GM12891 (cell line): ENCODE results near the gene NEDD4L.
A peak's percentile ranks its signal among the peaks of the same experiment; 100 is the strongest.

Source experiments
- DNase-seq: peaks from one replicate; pipeline ENCODE4 v3.0.0; 2011; ENCODE audit warnings: low spot score; ENCODE audit not compliant: insufficient read length
- FAIRE-seq: peaks from 2 replicates; lab custom pipeline; 2011; peaks lifted over from hg19 to GRCh38; lab: Jason Lieb, UNC
- PAX5 ChIP-seq: IDR thresholded peaks from 2 replicates; pipeline ENCODE4 v1.6.1; 2011; ENCODE audit warnings: low read length, moderate library complexity, mild to moderate bottlenecking; ENCODE audit not compliant: insufficient read depth, severe bottlenecking
- POLR2A ChIP-seq: IDR thresholded peaks from 2 replicates; pipeline ENCODE4 v1.6.1; 2011; ENCODE audit warnings: low read depth, low read length, control low read depth
- POLR2AphosphoS5 ChIP-seq: IDR thresholded peaks from 2 replicates; pipeline ENCODE4 v1.6.1; 2011; ENCODE audit warnings: low read depth, low read length, control low read depth
- POU2F2 ChIP-seq: IDR thresholded peaks from 2 replicates; pipeline ENCODE4 v1.6.1; 2011; ENCODE audit warnings: low read depth, mild to moderate bottlenecking, control low read depth, low read length, moderate library complexity
- SPI1 ChIP-seq: IDR thresholded peaks from 2 replicates; pipeline ENCODE4 v1.6.1; 2011; ENCODE audit warnings: low read depth, low read length, control low read depth
- TAF1 ChIP-seq: IDR thresholded peaks from 2 replicates; pipeline ENCODE4 v1.6.1; 2011; ENCODE audit warnings: low read depth, low read length, control low read depth

The NEDD4L gene

DNA sequence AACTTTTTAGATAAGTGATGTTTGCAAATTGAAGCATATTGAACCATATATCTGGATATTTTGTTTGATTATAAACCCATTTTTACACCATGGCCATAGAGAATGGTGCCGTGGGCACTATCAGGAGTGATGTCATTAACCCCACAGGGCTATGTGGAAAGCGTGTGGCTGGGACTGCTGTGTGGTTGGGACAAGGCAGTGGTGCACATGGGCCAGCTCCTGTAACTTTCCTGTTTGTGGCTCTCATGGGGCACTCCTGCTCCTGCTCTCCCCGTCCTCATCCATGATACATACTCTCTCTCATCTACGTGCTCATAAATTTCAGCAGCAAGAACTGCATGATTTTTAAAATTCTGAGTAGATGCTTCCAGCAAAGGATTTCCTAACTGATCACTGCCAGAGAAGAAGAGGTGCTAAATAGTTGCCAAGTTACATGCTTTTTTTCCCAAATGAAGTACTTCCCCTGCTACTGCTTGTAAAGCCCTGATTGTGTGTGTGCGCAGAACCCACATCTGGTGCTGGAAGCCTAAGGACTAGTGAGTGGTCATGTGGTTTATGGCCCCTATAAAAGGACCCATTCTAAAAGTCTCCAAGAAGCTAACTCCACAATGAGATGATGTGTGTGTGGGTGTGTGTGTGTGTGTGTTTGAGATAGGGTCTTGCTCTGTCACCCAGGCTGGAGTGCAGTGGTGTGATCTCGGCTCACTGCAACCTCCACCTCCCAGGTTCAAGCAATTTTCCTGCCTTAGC is 240.8 kb downstream of the NEDD4L start:
- DNase-seq (no peak), FAIRE-seq (no peak)
- TF ChIP-seq PAX5: no peak
- no peak for TF ChIP-seq POLR2A
- no peak for TF ChIP-seq TAF1
- TF ChIP-seq POU2F2: no peak
- no peak for TF ChIP-seq SPI1
- TF ChIP-seq POLR2AphosphoS5: no peak

DNA sequence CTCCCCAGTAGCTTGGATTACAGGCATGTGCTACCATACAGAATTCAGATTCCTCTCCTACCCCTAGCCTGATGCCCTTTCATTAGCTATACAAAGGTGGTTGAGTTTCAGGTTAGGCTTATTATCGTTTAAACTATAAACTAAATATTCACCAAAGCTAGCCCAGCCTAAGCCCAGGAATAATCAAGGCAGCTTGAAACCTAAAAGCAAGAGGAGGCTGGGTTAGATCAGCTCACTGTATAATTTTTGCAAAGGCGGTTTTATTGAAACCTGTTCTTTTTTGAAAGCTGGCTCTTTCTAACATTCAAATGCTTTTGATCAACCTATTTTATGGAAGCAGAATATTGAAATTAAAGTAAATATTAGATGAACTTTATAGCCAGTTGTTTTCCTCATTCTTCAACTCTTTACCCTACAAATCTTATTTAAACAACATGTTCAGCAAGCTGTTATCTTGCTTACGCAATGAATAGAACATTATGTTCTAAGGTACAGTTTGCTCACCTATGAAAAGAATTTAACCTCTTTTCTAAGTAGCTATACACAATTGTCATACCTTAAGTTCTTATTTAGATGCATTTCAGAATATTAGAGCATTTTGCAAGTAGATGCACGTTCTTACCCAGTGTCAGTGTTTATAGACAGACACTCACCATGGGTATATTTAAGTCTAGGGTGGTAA is 241.6 kb downstream of the NEDD4L start:
- TF ChIP-seq SPI1: no peak
- no peak for TF ChIP-seq TAF1
- no peak for TF ChIP-seq PAX5
- no peak for TF ChIP-seq POLR2A
- FAIRE-seq (no peak), DNase-seq (no peak)

GRCh38 chr18:58286632-58287352 is 242.8 kb downstream of the NEDD4L start:
- FAIRE-seq (peak; percentile 33), DNase-seq (no peak)
- TF ChIP-seq TAF1: no peak
- no peak for TF ChIP-seq POLR2AphosphoS5
- TF ChIP-seq SPI1: no peak
- no peak for TF ChIP-seq POU2F2
- TF ChIP-seq POLR2A: no peak
- no peak for TF ChIP-seq PAX5

DNA sequence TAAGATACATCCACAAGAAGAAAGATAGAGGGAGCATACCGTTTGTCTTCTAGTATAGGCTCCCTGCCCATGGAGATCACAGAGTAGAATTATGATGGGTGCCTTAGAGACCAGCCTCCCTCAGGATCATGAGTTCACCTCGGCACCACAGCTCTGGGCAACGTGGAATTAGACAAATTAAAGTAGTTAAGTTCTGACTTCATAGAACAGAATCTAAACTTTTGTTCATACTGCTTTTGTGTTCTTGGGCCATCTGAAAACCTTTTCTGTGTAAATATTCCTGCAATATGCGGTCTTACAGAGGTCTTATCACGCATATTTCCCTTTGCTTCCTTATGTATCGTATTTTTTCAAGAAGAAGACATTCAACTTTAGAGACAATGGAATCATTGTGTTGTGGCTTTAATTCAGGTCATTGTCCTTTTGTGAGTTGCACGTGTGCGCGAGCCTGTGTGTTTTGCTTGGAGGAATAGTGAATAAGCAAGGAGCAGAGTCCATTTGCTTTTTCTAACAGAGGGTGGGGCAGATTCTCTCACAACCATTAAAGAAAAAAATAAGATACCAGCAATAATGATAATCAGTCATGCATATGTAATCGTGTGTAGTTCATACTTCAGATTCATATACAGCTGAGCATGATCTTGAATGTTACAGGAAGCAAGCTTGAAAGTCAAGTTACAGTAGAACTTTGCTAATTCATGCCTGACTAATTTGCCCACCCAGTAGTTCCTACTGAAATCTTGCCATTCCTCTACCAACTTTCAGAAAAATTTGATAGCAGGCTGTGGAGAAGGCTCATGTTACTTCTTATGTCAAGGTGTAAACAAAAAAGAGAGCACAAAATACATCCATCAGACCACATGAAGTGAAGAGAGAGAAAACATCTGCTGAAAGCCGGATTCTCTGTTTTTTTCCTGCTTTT is 243.6 kb downstream of the NEDD4L start:
- TF ChIP-seq SPI1: no peak
- no peak for TF ChIP-seq POU2F2
- no peak for TF ChIP-seq POLR2AphosphoS5
- FAIRE-seq (peak; percentile 82), DNase-seq (no peak)

DNA sequence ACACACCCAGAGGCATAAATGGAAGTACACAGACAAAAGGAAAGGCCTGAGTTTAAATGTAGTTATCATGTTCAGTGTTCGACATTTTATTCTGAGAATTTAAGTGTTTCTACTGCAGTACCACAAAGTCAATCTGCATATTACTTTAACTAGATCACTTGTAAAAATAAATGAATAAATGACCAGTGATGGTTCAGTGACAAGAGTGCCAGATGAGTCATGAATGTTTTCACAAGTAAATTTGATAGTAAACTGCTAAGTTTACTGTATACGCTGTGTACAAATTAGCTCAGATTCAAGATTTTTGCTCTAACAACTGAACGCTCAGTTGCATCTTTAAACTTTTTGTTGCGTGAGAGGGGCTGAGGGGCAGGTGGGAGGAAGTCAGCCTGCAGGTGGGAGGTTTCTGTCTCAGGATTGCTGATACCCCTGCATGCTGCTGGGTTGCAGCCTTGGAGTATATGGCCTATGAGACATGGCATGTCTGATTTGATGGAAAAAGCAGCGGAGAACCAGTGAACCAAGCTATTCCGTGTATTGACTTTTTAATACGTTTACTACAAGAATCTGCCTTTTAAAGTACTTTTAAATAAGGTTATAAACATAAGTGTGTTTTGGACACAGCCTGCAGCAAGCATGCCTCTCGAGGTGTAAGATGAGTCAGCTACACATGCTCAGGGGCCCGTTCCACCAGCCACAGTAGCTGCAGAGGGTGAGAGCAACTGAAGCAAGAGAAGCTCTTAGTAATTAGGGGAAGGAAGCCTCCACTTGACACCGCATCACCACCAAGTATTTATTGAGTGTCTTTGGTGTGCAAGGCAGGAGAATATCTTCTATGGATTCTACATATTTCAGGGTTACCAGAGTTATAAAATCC is 245.1 kb downstream of the NEDD4L start:
- TF ChIP-seq POLR2A (no peak), POLR2AphosphoS5 (no peak), POU2F2 (0 out of 2 replicates have a peak, but pooled peaks have one; percentile 0), SPI1 (peak; percentile 80), TAF1 (no peak), PAX5 (no peak)
- FAIRE-seq: peak; percentile 96
- DNase-seq: peak; percentile 39

- no peak for DNase-seq
- no peak for TF ChIP-seq POU2F2
- no peak for TF ChIP-seq PAX5
- TF ChIP-seq SPI1: no peak
- no peak for TF ChIP-seq POLR2A
- no peak for TF ChIP-seq TAF1
- no peak for TF ChIP-seq POLR2AphosphoS5
- FAIRE-seq: peak; percentile 54
These were observed 246.2 kb downstream of the NEDD4L start for GRCh38 chr18:58290116-58290695.

DNA sequence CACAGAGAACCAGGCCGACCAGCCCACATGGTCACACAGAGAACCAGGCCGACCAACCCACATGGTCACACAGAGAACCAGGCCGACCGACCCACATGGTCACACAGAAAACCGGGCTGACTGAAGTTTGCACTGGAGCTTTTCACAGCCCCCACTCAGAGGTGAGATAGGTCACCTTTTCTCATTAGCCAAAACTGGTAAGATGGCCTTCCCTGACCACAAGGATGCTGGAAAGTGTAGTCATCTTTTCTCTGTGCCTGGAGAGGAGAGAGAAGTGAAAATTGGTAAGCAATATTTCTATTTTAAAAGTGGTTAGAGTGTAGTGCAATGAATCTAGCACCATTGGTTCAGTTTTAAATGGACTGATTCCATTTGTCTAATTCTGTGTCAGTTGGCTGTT is 247.1 kb downstream of the NEDD4L start:
- DNase-seq (no peak), FAIRE-seq (no peak)
- TF ChIP-seq POLR2A: no peak
- 0 out of 2 replicates have a peak, but pooled peaks have one; percentile 21 for TF ChIP-seq SPI1
- TF ChIP-seq POU2F2: no peak

DNA sequence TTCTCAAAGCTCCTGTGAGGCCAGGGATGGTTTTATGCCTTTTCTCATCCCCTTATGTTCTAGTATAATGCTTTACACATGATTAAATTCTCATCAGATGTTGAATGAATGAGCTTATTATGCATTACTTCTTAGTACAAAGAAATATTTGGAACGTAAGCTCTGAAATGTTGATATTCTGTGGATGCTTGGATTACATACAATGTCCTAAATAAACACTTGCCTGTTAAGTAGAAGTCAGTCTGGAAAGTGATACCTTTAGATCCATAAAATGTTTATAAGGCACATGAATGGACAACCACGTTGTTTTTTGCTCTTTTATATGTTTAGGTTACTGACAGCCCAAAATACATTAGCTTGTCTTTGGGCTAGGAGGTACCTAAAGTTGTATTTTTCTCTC is 248.6 kb downstream of the NEDD4L start:
- FAIRE-seq (no peak), DNase-seq (no peak)
- TF ChIP-seq SPI1 (no peak), POU2F2 (no peak), TAF1 (no peak), POLR2AphosphoS5 (no peak), PAX5 (no peak), POLR2A (no peak)
